NOMO-1 treated with dmso at 0.1 percent for 144 hours (cell line): ENCODE results near the gene GADD45G.
A peak's percentile ranks its signal among the peaks of the same experiment; 100 is the strongest.

Source experiments
- DNase-seq: peaks from one replicate; lab custom pipeline; 2025; ENCODE audit not compliant: unreplicated experiment; lab: John Stamatoyannopoulos, UW

GADD45G gene

DNA sequence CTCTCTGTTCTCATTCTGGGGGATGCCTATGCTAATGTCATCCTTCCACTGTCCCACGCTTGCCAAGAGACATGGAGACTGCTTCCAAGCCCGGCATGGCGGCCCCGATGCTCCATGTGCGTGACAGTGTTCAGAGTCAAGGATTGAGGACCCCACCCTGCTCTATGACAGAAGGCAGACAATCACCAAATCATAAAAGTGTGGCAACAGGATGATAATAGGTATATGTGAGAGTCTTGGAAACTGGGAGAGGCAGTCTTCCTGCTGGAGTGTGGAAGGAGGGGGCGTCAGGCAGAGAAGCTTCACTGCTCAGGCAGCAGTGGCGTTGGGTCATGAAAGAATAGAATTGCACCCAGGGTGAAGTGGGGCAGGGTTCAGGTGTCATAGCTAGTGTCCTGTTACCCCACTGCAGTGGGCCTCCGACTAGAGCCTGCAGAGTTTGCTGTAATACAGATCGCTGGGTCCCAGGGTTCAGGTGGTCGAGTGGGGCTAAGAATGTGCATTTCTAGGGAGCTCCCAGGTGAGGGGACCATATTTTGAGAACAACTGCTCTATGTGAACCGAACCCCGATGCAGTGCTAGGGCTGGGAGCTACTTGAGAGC is 12.5 kb upstream of the GADD45G start:
- DNase-seq = no peak

DNA sequence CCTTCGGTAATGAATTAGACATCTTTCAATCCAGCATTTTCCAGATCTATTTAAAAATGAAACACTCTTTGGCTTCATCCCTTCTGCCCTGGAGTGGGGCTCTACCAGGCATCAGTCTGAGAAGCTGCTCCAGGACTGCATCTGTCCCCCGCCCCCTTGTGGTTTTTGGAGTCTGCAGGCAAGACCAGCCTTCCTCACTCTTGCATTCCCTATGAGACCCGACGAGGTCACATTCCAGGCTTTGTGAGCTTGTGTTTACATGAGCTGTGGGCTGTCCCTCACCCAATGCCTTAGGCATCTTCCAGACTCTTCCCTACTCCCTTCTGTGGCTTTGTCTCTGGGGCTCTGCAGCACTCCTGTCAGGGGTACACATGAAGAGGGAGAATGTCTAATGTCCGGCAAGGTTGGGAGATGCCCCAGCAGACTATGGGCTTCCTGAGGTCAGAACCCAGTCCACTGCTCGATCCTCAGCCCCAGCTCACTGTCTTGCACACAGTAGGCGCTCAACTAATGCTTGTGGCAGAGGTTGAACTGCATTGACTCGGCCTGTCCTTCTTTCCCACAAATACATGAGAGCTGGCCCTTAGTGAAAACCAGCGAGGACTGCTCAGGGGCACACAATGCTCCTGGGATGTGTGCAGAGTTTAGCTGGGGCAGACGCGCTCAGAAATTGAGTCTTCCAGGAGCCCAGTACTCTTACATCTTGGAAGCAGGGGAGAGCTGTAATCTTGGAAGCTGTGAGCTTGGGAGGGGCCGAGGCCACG is 11.7 kb upstream of the GADD45G start:
- no peak for DNase-seq

GRCh38 chr9:89593727-89594427 is 10.9 kb upstream of the GADD45G start:
- DNase-seq = no peak

DNA sequence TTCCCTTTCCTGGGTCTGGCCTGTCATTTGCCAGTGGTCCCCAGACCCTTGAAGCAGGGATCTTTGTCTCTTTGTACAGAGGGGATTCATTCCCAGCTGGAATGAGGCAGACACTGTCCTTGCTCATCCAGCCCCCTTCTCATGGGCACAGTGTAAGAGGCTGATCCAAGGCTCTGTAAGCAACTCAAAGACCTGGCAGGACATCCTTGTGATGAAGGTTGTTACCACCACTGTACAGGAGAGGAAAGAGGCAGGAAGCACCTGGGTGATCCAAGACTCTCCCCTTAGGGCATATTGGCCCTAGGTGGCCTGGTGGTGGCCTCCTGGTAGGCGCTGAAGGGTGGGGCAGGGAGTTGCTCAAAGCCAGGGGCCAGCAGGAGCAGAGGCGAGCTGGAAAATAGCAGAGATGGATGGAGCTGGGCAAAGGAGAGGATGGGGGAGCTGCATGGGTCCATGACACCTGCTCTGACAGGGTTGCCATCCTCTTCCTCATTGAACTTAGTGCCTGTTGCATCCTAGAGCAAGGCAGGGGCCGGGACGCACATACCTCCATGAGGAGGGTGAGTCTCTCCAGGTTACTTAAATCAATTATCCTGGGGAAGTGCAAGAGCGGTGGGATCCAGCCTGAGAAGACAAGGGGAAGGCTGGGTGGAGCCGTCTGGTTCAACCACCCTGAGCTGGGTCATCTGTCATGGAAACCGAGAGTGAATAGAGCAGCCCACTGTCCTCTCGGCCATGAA is 9.8 kb upstream of the GADD45G start:
- no peak for DNase-seq

- no peak for DNase-seq
Observed at GRCh38 chr9:89595646-89596045, 9.2 kb upstream of the GADD45G start.

DNA sequence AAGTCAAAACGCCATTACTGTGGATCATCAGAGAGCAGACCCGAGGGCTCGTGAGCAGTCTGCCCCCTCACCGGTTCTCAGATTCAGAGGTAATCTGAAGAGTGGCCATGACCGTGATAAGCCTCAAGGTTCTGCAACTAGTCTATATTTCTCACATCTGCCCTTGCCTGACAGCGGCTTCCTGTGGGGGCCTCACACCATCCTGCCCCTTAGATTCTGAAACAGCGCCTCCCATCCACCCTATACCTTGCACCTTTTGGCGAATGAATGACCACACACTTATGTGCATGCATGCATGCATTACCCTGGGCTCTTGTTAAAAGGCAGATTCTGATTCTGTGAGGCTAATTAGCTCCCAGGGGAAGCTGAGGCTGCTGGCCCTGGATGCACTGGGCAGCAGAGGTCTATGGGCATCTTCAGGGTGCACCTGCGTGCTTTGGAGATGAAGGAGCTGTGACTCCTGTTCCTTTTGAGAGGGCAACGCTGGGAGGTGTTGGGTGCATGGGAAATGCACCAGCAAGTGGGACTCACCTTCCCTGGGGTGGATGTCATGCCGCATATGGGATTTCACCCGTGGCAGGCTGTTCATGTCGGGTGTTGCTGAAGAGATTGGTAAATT is 7.8 kb upstream of the GADD45G start:
- no peak for DNase-seq

DNA sequence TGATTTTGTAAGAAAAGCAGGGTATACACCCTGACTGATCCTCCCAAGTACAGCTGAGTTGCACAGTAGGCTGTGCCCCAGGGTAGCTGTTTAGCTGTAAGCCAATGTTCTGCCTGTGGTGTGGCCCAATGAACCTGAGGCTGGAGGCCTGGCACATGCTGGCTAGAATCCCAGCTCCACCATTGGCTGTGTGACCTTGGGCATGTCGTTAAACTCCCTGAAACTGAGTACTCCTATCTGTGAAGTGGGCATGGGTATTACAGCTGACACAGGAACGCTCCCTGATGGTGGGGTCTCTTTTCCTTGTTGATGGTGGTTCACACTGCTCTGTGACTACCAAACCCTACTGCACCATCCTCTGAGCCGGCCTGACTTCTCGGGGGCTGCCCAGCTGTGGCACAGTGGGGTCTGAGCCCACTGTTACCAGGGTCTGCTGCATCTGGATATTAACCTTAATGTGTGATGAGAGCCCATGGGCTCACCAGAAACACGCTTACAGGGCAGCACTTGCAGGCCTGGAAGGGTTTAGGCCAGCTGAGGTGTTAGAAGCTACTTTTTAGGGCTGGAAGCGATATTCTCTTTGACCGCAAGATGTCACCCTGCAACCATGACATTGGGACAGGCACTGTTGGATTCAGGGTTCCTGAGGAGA is 7.0 kb upstream of the GADD45G start:
- DNase-seq = no peak

- DNase-seq = no peak
Observed at GRCh38 chr9:89598363-89598713, 6.5 kb upstream of the GADD45G start.

DNA sequence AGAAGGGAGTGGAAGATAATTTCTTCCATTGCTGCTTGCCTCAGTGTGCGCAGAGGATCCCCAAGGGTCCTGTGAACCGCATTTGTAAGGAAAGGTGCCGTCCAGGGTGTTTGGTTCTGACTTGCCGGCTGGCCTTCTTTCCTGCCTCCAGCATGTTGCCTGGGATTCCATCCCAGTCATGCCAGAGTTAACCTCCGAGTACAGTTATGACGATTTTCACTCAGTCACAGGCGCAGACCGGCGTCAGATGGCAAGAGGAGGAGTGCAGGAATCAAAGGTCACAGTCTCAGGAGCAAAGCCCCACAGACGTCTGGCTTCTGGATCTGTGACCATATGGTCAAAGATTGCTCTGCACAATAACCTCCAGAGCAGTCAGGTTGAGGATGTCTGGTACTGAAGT is 5.9 kb upstream of the GADD45G start:
- DNase-seq = no peak

DNA sequence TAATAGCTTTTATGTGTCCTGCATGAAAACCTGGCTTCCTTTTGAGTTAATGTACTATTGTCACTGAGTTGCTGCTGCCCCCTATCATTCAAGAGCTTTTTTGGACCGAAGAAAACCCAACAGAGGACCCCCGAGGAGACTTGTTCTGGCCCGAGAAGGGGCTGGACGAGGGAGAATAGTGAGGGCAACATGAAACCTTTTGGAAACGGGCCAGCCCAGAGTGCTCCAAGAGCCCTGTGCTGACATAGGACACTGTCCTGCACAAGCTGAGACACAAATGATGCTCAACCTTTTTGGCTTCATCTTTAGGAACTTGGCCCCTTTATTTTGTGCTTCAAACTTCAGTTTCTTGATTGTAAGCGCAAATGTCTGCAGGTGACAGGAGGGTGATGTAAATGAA is 4.0 kb upstream of the GADD45G start:
- DNase-seq = no peak

DNA sequence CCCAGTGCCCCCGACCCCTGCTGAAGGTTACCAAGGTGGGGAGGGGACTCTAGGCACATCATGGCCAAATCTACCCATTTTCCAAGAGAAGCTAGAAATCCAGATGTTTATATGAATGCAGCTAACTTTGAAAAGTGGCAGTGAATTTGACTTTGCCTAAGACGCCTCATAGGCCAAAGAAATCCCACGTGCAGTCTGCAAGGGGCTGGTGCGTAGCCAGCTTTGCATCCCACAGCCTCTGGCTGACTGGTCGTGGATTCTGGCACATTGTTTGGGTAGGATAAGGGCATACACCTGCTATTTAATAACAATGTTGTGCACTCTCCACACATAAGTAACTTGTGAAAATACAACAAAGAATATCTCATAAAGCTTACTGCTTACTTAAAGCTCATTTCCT is 3.5 kb upstream of the GADD45G start:
- DNase-seq = no peak

DNA sequence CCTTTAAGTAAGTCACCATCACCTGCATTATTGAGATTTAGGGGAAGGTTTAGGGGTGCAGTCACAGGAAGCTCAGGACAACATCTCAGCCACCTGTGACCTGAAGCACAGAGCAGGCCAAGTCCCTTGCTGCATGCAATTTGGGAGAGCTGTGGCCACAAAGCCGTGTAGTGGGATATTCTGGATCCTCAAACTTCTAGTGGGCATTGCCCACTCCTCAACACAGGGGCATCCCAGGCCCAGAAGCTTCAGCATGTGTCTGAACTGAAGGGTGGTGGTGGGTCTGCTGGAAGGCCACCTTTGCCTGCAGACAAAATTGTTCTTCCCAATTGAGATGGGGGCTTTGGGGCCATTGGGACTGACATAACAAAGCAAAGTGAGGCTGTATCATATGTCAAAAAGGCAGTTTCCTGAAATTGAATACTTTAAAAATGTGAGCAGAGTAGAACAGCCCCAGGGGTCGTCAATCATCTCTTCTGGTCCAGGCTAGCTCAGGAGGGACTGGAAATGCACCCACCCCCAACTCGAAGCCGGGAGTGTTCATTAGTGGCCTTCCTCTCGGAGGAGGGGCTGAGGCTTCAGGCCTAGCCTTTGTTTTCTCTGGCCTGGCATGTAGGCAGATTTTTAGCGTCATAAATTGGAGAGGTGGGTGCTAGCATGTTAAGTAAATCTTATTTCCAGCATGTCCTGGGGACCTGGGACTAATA is 2.8 kb upstream of the GADD45G start:
- no peak for DNase-seq

DNA sequence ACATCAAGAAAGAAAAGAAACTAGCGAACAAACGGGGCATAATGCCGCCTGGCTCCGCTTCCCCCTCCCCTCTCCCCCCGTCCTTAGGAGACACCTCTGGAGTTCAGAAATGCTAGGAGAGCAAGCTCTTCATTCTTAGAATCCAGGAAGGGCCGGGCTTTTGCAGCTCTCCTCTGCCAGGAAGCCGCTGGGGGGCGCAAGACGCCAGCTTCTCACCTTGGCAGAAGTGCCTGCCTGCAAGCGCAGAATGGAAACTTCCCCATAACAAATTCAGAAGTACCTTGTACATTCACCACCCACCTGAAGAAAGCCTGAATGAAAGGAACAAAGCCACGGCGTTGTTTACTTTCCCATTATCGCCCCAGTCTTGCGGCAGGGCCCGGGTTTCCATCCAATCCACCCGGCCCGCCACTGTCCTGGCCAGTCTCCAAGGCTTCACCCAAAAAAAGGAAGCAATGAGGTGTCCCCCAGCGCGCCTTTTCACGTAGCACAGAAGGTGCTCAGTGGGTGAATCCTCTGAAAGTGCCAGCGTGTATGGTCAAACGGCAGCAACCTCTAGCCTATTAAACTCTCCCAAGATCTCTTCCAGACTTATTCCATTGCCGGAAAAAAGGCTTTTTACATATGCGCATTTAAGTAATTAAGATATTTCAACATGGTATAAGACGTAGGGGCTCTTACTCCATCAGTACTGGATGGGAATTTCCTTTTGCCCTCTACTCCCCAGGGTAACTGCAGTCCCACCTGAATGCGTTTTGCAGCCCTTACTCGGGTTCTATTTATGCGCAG is 1.6 kb upstream of the GADD45G start:
- DNase-seq = peak; percentile 21

DNA sequence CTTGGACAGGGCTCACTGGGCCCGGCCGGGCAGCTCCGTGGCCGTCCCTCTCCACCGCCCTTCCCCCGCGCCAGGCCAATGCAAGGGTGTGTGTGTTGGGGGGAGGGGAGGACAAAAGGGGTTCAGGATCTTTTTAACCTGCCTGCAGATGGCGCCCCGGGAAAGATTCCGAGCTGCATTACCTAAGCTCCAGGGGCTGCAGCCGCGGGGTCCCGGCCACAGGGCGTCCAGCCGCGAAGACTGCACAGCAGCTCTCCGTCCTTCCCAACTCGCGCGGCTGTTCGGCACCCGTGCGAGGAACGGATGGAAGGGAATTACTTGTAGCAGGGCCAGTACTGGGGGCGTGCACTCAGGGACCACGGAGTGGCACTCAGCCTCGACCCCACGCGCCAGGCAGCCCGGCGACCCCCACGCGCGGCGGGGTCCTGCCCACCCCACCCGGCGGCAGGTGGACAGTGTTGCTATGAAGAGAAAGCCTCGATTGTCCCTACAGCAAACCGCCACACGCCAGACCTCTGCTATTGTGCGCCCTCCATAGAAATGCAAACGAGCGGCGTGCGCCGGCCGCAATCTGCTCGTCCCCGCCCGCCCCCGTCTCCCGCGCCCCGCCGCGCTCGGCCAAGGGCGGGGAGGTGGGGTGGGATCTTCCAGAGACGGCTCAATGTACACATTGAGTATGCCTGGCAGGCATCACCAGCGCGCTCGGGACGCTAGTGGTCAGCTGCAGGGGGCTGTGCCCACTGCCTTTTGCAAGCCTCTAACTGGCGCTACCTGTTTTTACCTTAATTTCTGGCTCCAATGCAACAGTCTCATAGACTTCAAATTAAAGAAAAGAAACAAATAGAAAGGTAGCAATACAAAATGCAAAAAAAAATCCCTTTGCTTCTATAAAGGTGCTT is 796 bp upstream of the GADD45G start:
- DNase-seq = no peak

DNA sequence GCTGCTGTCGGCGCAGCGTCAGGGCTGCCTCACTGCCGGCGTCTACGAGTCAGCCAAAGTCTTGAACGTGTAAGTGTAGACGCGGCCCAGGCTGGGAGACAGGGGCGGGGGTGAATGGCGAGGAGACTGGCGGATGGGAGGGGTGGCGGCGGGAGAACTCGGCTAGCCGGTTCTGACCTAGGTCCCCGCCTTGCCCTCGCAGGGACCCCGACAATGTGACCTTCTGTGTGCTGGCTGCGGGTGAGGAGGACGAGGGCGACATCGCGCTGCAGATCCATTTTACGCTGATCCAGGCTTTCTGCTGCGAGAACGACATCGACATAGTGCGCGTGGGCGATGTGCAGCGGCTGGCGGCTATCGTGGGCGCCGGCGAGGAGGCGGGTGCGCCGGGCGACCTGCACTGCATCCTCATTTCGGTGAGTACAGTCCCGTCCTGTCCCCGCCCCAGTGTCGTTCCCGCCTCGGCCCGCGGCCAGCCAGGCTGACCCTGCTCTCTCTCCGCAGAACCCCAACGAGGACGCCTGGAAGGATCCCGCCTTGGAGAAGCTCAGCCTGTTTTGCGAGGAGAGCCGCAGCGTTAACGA is 745 bp downstream of the GADD45G start:
- no peak for DNase-seq

DNA sequence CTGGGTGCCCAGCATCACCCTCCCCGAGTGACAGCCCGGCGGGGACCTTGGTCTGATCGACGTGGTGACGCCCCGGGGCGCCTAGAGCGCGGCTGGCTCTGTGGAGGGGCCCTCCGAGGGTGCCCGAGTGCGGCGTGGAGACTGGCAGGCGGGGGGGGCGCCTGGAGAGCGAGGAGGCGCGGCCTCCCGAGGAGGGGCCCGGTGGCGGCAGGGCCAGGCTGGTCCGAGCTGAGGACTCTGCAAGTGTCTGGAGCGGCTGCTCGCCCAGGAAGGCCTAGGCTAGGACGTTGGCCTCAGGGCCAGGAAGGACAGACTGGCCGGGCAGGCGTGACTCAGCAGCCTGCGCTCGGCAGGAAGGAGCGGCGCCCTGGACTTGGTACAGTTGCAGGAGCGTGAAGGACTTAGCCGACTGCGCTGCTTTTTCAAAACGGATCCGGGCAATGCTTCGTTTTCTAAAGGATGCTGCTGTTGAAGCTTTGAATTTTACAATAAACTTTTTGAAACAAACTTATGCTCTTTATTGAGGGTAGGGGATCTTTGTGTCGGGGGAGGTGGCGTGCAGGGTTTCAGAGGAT is 1.3 kb downstream of the GADD45G start:
- peak; percentile 14 for DNase-seq

GRCh38 chr9:89606624-89607311 is 2.0 kb downstream of the GADD45G start:
- DNase-seq = no peak
